ENCODE data around the gene THSD4. TPM values are rescaled to one million over a fixed set of nuclear protein-coding genes. Genes with fewer than 3 reads are reported as not detected.

Gene THSD4
- total RNA-seq, 1 experiment from 2014 or later, result 65.4 TPM

DNA sequence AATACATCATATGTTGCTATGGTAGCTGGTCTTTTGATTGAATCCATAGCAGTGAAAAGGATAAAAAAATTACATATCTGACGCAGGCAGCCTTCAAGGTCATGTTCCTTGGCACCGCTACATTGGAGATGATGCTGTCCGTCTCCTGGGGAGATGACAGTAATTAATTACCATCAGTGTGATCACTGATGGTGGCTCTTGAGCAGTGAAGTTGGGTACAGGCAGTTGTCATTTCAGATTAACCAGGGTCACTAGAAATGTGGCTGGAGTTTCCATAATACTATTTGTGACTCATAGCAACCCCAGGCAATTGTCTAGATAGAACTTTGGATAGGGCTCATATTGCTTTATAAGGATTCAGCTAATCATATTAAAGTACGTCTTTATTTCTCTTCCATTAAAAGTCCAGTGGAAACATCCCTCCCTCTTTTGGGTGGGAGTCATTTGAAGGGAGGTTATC is 136.3 kb downstream of the THSD4 start:
- TF ChIP-seq TCF7L2 (IDR thresholded peaks at IDR 0.05; ENCODE audit: low read depth, low read length), result no peak
- no peak for TF ChIP-seq SIN3A (IDR thresholded peaks at IDR 0.05; ENCODE audit: borderline replicate concordance, insufficient read depth, low read depth, low read length)
- TF ChIP-seq REST (IDR thresholded peaks at IDR 0.05; ENCODE audit: insufficient read depth in 1 of 2, low read depth in 2 of 2, low read length in 1 of 2), result no peak
- no peak for TF ChIP-seq POLR2AphosphoS5 (IDR thresholded peaks at IDR 0.05; ENCODE audit: low read depth, low read length)
- TF ChIP-seq, protein P1, sequence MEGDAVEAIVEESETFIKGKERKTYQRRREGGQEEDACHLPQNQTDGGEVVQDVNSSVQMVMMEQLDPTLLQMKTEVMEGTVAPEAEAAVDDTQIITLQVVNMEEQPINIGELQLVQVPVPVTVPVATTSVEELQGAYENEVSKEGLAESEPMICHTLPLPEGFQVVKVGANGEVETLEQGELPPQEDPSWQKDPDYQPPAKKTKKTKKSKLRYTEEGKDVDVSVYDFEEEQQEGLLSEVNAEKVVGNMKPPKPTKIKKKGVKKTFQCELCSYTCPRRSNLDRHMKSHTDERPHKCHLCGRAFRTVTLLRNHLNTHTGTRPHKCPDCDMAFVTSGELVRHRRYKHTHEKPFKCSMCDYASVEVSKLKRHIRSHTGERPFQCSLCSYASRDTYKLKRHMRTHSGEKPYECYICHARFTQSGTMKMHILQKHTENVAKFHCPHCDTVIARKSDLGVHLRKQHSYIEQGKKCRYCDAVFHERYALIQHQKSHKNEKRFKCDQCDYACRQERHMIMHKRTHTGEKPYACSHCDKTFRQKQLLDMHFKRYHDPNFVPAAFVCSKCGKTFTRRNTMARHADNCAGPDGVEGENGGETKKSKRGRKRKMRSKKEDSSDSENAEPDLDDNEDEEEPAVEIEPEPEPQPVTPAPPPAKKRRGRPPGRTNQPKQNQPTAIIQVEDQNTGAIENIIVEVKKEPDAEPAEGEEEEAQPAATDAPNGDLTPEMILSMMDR (IDR thresholded peaks at IDR 0.05), result no peak
- Histone ChIP-seq H3K4me1 (ENCODE audit: control insufficient read depth, insufficient read depth, low read length) (peaks cover 14% of the 10 kb centered on the region), H3K36me3 (ENCODE audit: control insufficient read depth, insufficient read depth, low read length) (no peaks in the 10 kb centered on the region), H3K27me3 (ENCODE audit: control insufficient read depth, insufficient read depth, low read length) (no peaks in the 10 kb centered on the region), H3K4me3 (ENCODE audit: low read depth in 2 of 2, low read length in 2 of 2) (no peak overlapping the region), H3K9me3 (ENCODE audit: control insufficient read depth, insufficient read depth, low read depth, low read length) (no peaks in the 10 kb centered on the region), H3K27ac (ENCODE audit: low read length) (0 out of 2 replicates have a peak overlapping the region, but pooled peaks have one; percentile 30)
- CTCF ChIA-PET, result no interaction called here
- ATAC-seq, result peak; percentile 69
- in situ Hi-C loops (cut with HindIII; ENCODE audit: low pct_unique_long_range_greater_than_20kb, low sequenced_read_pairs) (no loop called here), intact Hi-C loops (cut with micrococcal nuclease; ENCODE audit: unreplicated experiment) (no loop called here)
- no peak for DNase-seq (ENCODE audit: low read depth, low spot score)
- POLR2A ChIA-PET, result no interaction called here
- BruUV-seq (replicated peaks), result no TSS peak

- intact Hi-C loops (cut with micrococcal nuclease; ENCODE audit: unreplicated experiment) (no loop called here), in situ Hi-C loops (cut with HindIII; ENCODE audit: low pct_unique_long_range_greater_than_20kb, low sequenced_read_pairs) (no loop called here)
- CTCF ChIA-PET, result no interaction called here
- ATAC-seq, result peak; percentile 84
- no peak overlapping the region for H3K4me3 ChIP-seq (ENCODE audit: low read depth in 2 of 2, low read length in 2 of 2)
- no peaks in the 10 kb centered on the region for H3K36me3 ChIP-seq (ENCODE audit: control insufficient read depth, insufficient read depth, low read length)
- 0 out of 2 replicates have a peak overlapping the region, but pooled peaks have one; percentile 0 for H3K27ac ChIP-seq (ENCODE audit: low read length)
- H3K4me1 ChIP-seq (ENCODE audit: control insufficient read depth, insufficient read depth, low read length), result peaks cover 14% of the 10 kb centered on the region
- H3K9me3 ChIP-seq (ENCODE audit: control insufficient read depth, insufficient read depth, low read depth, low read length), result no peaks in the 10 kb centered on the region
- no peak for DNase-seq (ENCODE audit: low read depth, low spot score)
- TF ChIP-seq SIN3A (IDR thresholded peaks at IDR 0.05; ENCODE audit: borderline replicate concordance, insufficient read depth, low read depth, low read length) (no peak), TCF7L2 (IDR thresholded peaks at IDR 0.05; ENCODE audit: low read depth, low read length) (no peak), POLR2AphosphoS5 (IDR thresholded peaks at IDR 0.05; ENCODE audit: low read depth, low read length) (no peak), REST (IDR thresholded peaks at IDR 0.05; ENCODE audit: insufficient read depth in 1 of 2, low read depth in 2 of 2, low read length in 1 of 2) (no peak)
- TF ChIP-seq, protein P1 (IDR thresholded peaks at IDR 0.05), result no peak
- BruUV-seq (replicated peaks), result no TSS peak
- POLR2A ChIA-PET, result no interaction called here
- no peaks in the 10 kb centered on the region for H3K27me3 ChIP-seq (ENCODE audit: control insufficient read depth, insufficient read depth, low read length)
These were observed 136.9 kb downstream of the THSD4 start for GRCh38 chr15:71252044-71252739.
